PC-3 (cell line): Measurements from ENCODE around the gene SEMA3C. TPM values are rescaled to one million over a fixed set of nuclear protein-coding genes. Genes with fewer than 3 reads are reported as not detected.

Experiments used
- ATAC-seq: fragments of 200-7000 bp; cut with Tn5 transposase; 2 replicates; pipeline ENCODE4 v1.9.1; 2020; ENCODE audit warnings: mild to moderate bottlenecking, moderate library complexity
- BruUV-seq: library from RNA; stranded (reverse); fragments of 400-500 nt; replicated peaks from 2 replicates; lab custom pipeline; 2021; lab: Mats Ljungman, UMichigan
- CTCF ChIA-PET: fragments of 300-600 bp; sonication (Branson Sonifier 250); formaldehyde crosslinking; loops from one replicate; lab custom pipeline; 2022; ENCODE audit warnings: antibody characterized with exemption; lab: Charles Lee
- POLR2A ChIA-PET: fragments of 300-600 bp; sonication (Branson Sonifier 250); formaldehyde crosslinking; loops from one replicate; lab custom pipeline; 2022; ENCODE audit warnings: antibody characterized with exemption; ENCODE audit not compliant: unreplicated experiment; lab: Charles Lee
- DNase-seq: peaks from one replicate; pipeline ENCODE4 v3.0.0-alpha.2; 2015
- H2AFZ ChIP-seq: fragments of 300-600 bp; sonication (generic); 2 replicates; pipeline ENCODE4 v1.6.0; 2016; ENCODE audit warnings: antibody characterized with exemption, low read length
- H3F3A ChIP-seq: fragments of 300-600 bp; sonication (generic); one replicate; pipeline ENCODE4 v1.6.0; 2017; ENCODE audit warnings: antibody characterized with exemption, low read length, control low read depth, mild to moderate bottlenecking; ENCODE audit not compliant: unreplicated experiment
- H3K27ac ChIP-seq: fragments of 300-600 bp; sonication (generic); 2 replicates; pipeline ENCODE4 v1.5.1; 2016; ENCODE audit warnings: mild to moderate bottlenecking, low read length
- H3K27me3 ChIP-seq: fragments of 300-600 bp; sonication (generic); 2 replicates; pipeline ENCODE4 v1.6.1; 2016; ENCODE audit warnings: low read length, mixed read lengths
- H3K36me3 ChIP-seq: fragments of 300-600 bp; sonication (generic); 2 replicates; pipeline ENCODE4 v1.6.1; 2016; ENCODE audit warnings: low read depth, mixed run types, low read length, mixed read lengths
- H3K4me1 ChIP-seq: fragments of 300-600 bp; sonication (generic); 2 replicates; pipeline ENCODE4 v1.5.1; 2016; ENCODE audit warnings: low read length; ENCODE audit not compliant: insufficient read depth
- H3K4me2 ChIP-seq: fragments of 300-600 bp; sonication (generic); 2 replicates; pipeline ENCODE4 v1.6.0; 2016; ENCODE audit warnings: low read length
- H3K4me3 ChIP-seq: fragments of 300-600 bp; sonication (generic); 2 replicates; pipeline ENCODE4 v1.5.1; 2016; ENCODE audit warnings: mild to moderate bottlenecking, low read length, mixed read lengths
- H3K79me2 ChIP-seq: fragments of 300-600 bp; sonication (generic); 2 replicates; pipeline ENCODE4 v1.6.1; 2017; ENCODE audit warnings: low read length, mixed read lengths
- H3K9ac ChIP-seq: fragments of 300-600 bp; sonication (generic); 2 replicates; pipeline ENCODE4 v1.6.0; 2016; ENCODE audit warnings: mild to moderate bottlenecking, low read length
- H3K9me2 ChIP-seq: fragments of 300-600 bp; sonication (generic); replicated peaks from 2 replicates; pipeline ENCODE4 v1.6.1; 2016; ENCODE audit warnings: mixed run types, low read length, mixed read lengths
- H3K9me3 ChIP-seq: fragments of 300-600 bp; sonication (generic); 2 replicates; pipeline ENCODE4 v1.6.1; 2016; ENCODE audit warnings: low read length, mixed read lengths
- H4K20me1 ChIP-seq: fragments of 300-600 bp; sonication (generic); 2 replicates; pipeline ENCODE4 v1.6.1; 2016; ENCODE audit warnings: low read length, mixed read lengths
- CTCF ChIP-seq: fragments of 300-600 bp; sonication (generic); conservative IDR thresholded peaks from 2 replicates; pipeline ENCODE4 v1.5.1; 2017; ENCODE audit warnings: antibody characterized with exemption, low read depth, mild to moderate bottlenecking, low read length
- EZH2 ChIP-seq: fragments of 300-600 bp; sonication (generic); IDR thresholded peaks from one replicate; pipeline ENCODE4 v1.6.1; 2017; ENCODE audit warnings: antibody characterized with exemption, mild to moderate bottlenecking, low read length; ENCODE audit not compliant: unreplicated experiment
- EZH2phosphoT487 ChIP-seq: fragments of 300-600 bp; sonication (generic); IDR thresholded peaks from 2 replicates; pipeline ENCODE4 v1.6.1; 2018; ENCODE audit warnings: mild to moderate bottlenecking, antibody characterized with exemption, low read length, borderline replicate concordance
- intact Hi-C: fragments of 100-400 bp; cut with micrococcal nuclease; formaldehyde crosslinking; loops from 2 replicates; pipeline ENCODE4 v1.9.0; 2023
- total RNA-seq: library from RNA; depleted of rRNA; stranded (reverse); fragments of >200 nt; gene quantifications from 2 replicates; pipeline ENCODE4 v1.2.3, GENCODE V29; 2014

Gene SEMA3C
- total RNA-seq, 1 experiment from 2014 or later, result 28.0 TPM

GRCh38 chr7:80869106-80869784 lies 49.6 kb downstream of the SEMA3C start:
- peak overlapping the region; percentile 63 for H3K4me2 ChIP-seq
- ChIA-PET POLR2A (no interaction called here), CTCF (no interaction called here)
- no peaks in the 10 kb centered on the region for H3K9me3 ChIP-seq
- no peak for TF ChIP-seq CTCF
- TF ChIP-seq EZH2, result no peak
- TF ChIP-seq EZH2phosphoT487, result no peak
- H4K20me1 ChIP-seq, result no peaks in the 10 kb centered on the region
- H3K27ac ChIP-seq, result peak overlapping the region; percentile 78
- H2AFZ ChIP-seq, result peak overlapping the region; percentile 33; the same call in 1 of the 2 replicates
- H3F3A ChIP-seq, result no peaks in the 10 kb centered on the region
- peaks cover 25% of the 10 kb centered on the region for H3K4me1 ChIP-seq
- no peaks in the 10 kb centered on the region for H3K27me3 ChIP-seq
- peak; percentile 56 for ATAC-seq
- H3K36me3 ChIP-seq, result no peaks in the 10 kb centered on the region
- H3K9ac ChIP-seq, result peak overlapping the region; percentile 20
- intact Hi-C loops, result no loop called here
- H3K9me2 ChIP-seq, result no peaks in the 10 kb centered on the region
- peak; percentile 60 for DNase-seq
- 0 out of 2 replicates have a peak, but pooled peaks cover 18% of the 10 kb centered on the region for H3K79me2 ChIP-seq
- no peak overlapping the region for H3K4me3 ChIP-seq
- no TSS peak for BruUV-seq

- no peaks in the 10 kb centered on the region for H3K9me2 ChIP-seq
- H4K20me1 ChIP-seq, result no peaks in the 10 kb centered on the region
- no peak overlapping the region for H3K27ac ChIP-seq
- no peak overlapping the region for H2AFZ ChIP-seq
- no peak for DNase-seq
- ChIA-PET CTCF (no interaction called here), POLR2A (no interaction called here)
- H3K4me3 ChIP-seq, result no peak overlapping the region
- H3K79me2 ChIP-seq, result 0 out of 2 replicates have a peak, but pooled peaks cover 18% of the 10 kb centered on the region
- intact Hi-C loops, result no loop called here
- H3K27me3 ChIP-seq, result no peaks in the 10 kb centered on the region
- no peaks in the 10 kb centered on the region for H3K36me3 ChIP-seq
- no peak overlapping the region for H3K4me2 ChIP-seq
- no TSS peak for BruUV-seq
- ATAC-seq, result no peak
- TF ChIP-seq EZH2phosphoT487 (no peak), CTCF (no peak), EZH2 (no peak)
- peaks cover 25% of the 10 kb centered on the region for H3K4me1 ChIP-seq
- H3K9me3 ChIP-seq, result no peaks in the 10 kb centered on the region
- H3K9ac ChIP-seq, result no peak overlapping the region
- H3F3A ChIP-seq, result no peaks in the 10 kb centered on the region
Observed at GRCh38 chr7:80868566-80868965, 50.3 kb downstream of the SEMA3C start.

GRCh38 chr7:80860554-80860953 lies 58.3 kb downstream of the SEMA3C start:
- ChIA-PET POLR2A (no interaction called here), CTCF (no interaction called here)
- DNase-seq (no peak), ATAC-seq (no peak)
- no peaks in the 10 kb centered on the region for H4K20me1 ChIP-seq
- no peaks in the 10 kb centered on the region for H3K9me3 ChIP-seq
- TF ChIP-seq EZH2phosphoT487 (no peak), EZH2 (no peak), CTCF (no peak)
- no peak overlapping the region for H3K4me3 ChIP-seq
- H3F3A ChIP-seq, result no peaks in the 10 kb centered on the region
- intact Hi-C loops, result no loop called here
- no peak overlapping the region for H3K27ac ChIP-seq
- H3K9ac ChIP-seq, result no peak overlapping the region
- H3K79me2 ChIP-seq, result peaks cover 53% of the 10 kb centered on the region
- no peak overlapping the region for H3K4me2 ChIP-seq
- no peaks in the 10 kb centered on the region for H3K36me3 ChIP-seq
- no peak overlapping the region for H2AFZ ChIP-seq
- H3K4me1 ChIP-seq, result peaks cover 14% of the 10 kb centered on the region
- no TSS peak for BruUV-seq
- no peaks in the 10 kb centered on the region for H3K27me3 ChIP-seq
- no peaks in the 10 kb centered on the region for H3K9me2 ChIP-seq
